SK-N-SH (cell line): ENCODE data around the gene LMOD2. TPM values are rescaled to one million over a fixed set of nuclear protein-coding genes. Genes with fewer than 3 reads are reported as not detected.
A peak's percentile ranks its signal among the peaks of the same experiment; 100 is the strongest.

Source experiments
- CTCF ChIA-PET: fragments of 300-600, 350-600 bp; formaldehyde crosslinking; extraction: SDS; loops from one replicate; lab custom pipeline; 2021; lab: Yijun Ruan, JAX
- POLR2A ChIA-PET: fragments of 350-600 bp; sonication (Branson Sonifier 250); formaldehyde crosslinking; extraction: SDS; loops from one replicate; lab custom pipeline; 2020; ENCODE audit warnings: antibody characterized with exemption, inconsistent platforms; lab: Yijun Ruan, JAX
- DNase-seq: peaks from one replicate; pipeline ENCODE4 v3.0.0; 2012
- H2AFZ ChIP-seq: fragments of 200-600 bp; sonication (generic); 2 replicates; pipeline ENCODE4 v1.8.1; 2016; ENCODE audit warnings: antibody characterized with exemption, mild to moderate bottlenecking, low read depth
- H3F3A ChIP-seq: fragments of 200-600 bp; sonication (generic); replicated peaks from 2 replicates; pipeline ENCODE3; 2016; ENCODE audit warnings: antibody characterized with exemption, mild to moderate bottlenecking; ENCODE audit not compliant: insufficient read depth
- H3K27ac ChIP-seq, 2 experiments: fragments of 200-500 bp in 1 of 2; fragments of 200-600 bp in 1 of 2; sonication (Bioruptor generic) in 1 of 2; sonication (generic), shearing (Covaris generic) in 1 of 2; 2 replicates each; pipeline versions ENCODE4 v1.5.1 to v1.6.1; 2014 to 2016; ENCODE audit warnings: low read depth in 2 of 2, inconsistent platforms in 1 of 2, low read length in 1 of 2, mild to moderate bottlenecking in 1 of 2, mixed read lengths in 1 of 2
- H3K27me3 ChIP-seq: fragments of 200-600 bp; sonication (generic), shearing (Covaris generic); 2 replicates; pipeline ENCODE4 v1.6.1; 2016; ENCODE audit warnings: mixed run types; ENCODE audit not compliant: insufficient read depth
- H3K36me3 ChIP-seq, 2 experiments: fragments of 200-500 bp in 1 of 2; fragments of 200-600 bp in 1 of 2; sonication (Bioruptor generic) in 1 of 2; sonication (generic) in 1 of 2; replicated peaks in 1 of 2; 2 replicates each; pipeline versions ENCODE3 to v1.5.1; 2014 to 2016; ENCODE audit warnings: low read length in 1 of 2, mild to moderate bottlenecking in 1 of 2; ENCODE audit not compliant: insufficient read depth in 2 of 2, control insufficient read depth in 1 of 2
- H3K4me1 ChIP-seq, 2 experiments: fragments of 200-500 bp in 1 of 2; fragments of 200-600 bp in 1 of 2; sonication (Bioruptor generic) in 1 of 2; sonication (generic), shearing (Covaris generic) in 1 of 2; 2 replicates each; pipeline versions ENCODE4 v1.5.1 to v1.6.1; 2014 to 2016; ENCODE audit warnings: low read depth in 1 of 2, low read length in 1 of 2, mixed run types in 1 of 2; ENCODE audit not compliant: insufficient read depth in 2 of 2, control insufficient read depth in 1 of 2
- H3K4me2 ChIP-seq: fragments of 200-600 bp; sonication (generic), shearing (Covaris generic); 2 replicates; pipeline ENCODE4 v1.6.1; 2017; ENCODE audit warnings: mixed run types
- H3K4me3 ChIP-seq, 2 experiments: fragments of 200-500 bp in 1 of 2; fragments of 200-600 bp in 1 of 2; sonication (Bioruptor generic) in 1 of 2; sonication (generic), shearing (Covaris generic) in 1 of 2; 2 replicates each; pipeline versions ENCODE4 v1.5.1 to v1.8.1; 2014 to 2016; ENCODE audit warnings: low read depth in 2 of 2, inconsistent platforms in 1 of 2, low read length in 1 of 2, mild to moderate bottlenecking in 1 of 2, mixed read lengths in 1 of 2, moderate library complexity in 1 of 2
- H3K79me2 ChIP-seq: fragments of 200-600 bp; sonication (generic); 2 replicates; pipeline ENCODE4 v1.8.1; 2017; ENCODE audit warnings: mild to moderate bottlenecking; ENCODE audit not compliant: insufficient read depth
- H3K9ac ChIP-seq: fragments of 200-600 bp; sonication (generic); 2 replicates; pipeline ENCODE4 v1.6.1; 2017; ENCODE audit warnings: mixed run types
- H3K9me2 ChIP-seq: fragments of 200-600 bp; sonication (generic); 2 replicates; pipeline ENCODE4 v1.6.1; 2017; ENCODE audit warnings: mixed run types
- H3K9me3 ChIP-seq: fragments of 200-600 bp; sonication (generic); 2 replicates; pipeline ENCODE4 v1.6.1; 2017; ENCODE audit warnings: mixed run types, mild to moderate bottlenecking, moderate library complexity
- H4K20me1 ChIP-seq: fragments of 200-600 bp; sonication (generic); 2 replicates; pipeline ENCODE4 v1.6.1; 2017; ENCODE audit warnings: mild to moderate bottlenecking, mixed run types; ENCODE audit not compliant: insufficient read depth
- CHD2 ChIP-seq: fragments of 150-350 bp; IDR thresholded peaks from 2 replicates; pipeline ENCODE4 v1.6.1; 2018; ENCODE audit warnings: low read length; ENCODE audit not compliant: partially characterized antibody
- ELF1 ChIP-seq: IDR thresholded peaks from 2 replicates; pipeline ENCODE4 v1.4.0; 2012
- FOSL2 ChIP-seq: IDR thresholded peaks from 2 replicates; pipeline ENCODE4 v1.4.0; 2012; ENCODE audit warnings: low read depth, mild to moderate bottlenecking, moderate library complexity, borderline replicate concordance
- GABPA ChIP-seq: IDR thresholded peaks from 2 replicates; pipeline ENCODE4 v1.4.0; 2012; ENCODE audit warnings: low read depth, mild to moderate bottlenecking
- GATA2 ChIP-seq: sonication (generic); formaldehyde crosslinking; IDR thresholded peaks from 2 replicates; pipeline ENCODE4 v1.5.0; 2020; ENCODE audit warnings: mild to moderate bottlenecking, missing genetic modification reagents
- MXI1 ChIP-seq: IDR thresholded peaks from 2 replicates; pipeline ENCODE4 v1.6.1; 2012; ENCODE audit warnings: mild to moderate bottlenecking, low read depth, low read length, improper control_type of control experiment
- NRF1 ChIP-seq: IDR thresholded peaks from 2 replicates; pipeline ENCODE4 v1.6.1; 2012; ENCODE audit warnings: low read depth, mild to moderate bottlenecking, low read length
- RAD21 ChIP-seq: IDR thresholded peaks from 2 replicates; pipeline ENCODE4 v1.6.1; 2012; ENCODE audit warnings: mild to moderate bottlenecking, low read length
- RFX5 ChIP-seq: IDR thresholded peaks from 2 replicates; pipeline ENCODE4 v1.6.1; 2012; ENCODE audit warnings: mild to moderate bottlenecking, improper control_type of control experiment, low read length
- RXRA ChIP-seq: IDR thresholded peaks from 2 replicates; pipeline ENCODE4 v1.4.0; 2012; ENCODE audit warnings: low read depth, mild to moderate bottlenecking, borderline replicate concordance
- TAF1 ChIP-seq: IDR thresholded peaks from 2 replicates; pipeline ENCODE4 v1.6.1; 2012; ENCODE audit warnings: low read depth, mild to moderate bottlenecking, low read length, moderate library complexity, borderline replicate concordance
- TCF12 ChIP-seq: IDR thresholded peaks from 2 replicates; pipeline ENCODE4 v1.4.0; 2012
- TEAD4 ChIP-seq: IDR thresholded peaks from 2 replicates; pipeline ENCODE4 v1.4.0; 2012; ENCODE audit warnings: mild to moderate bottlenecking, borderline replicate concordance; ENCODE audit not compliant: insufficient read depth
- WGBS: methylation state at CpG from one replicate; pipeline ENCODE4 v1.1.6; 2017; ENCODE audit warnings: low lambda C conversion rate; 5-methylcytosine and 5-hydroxymethylcytosine counted together
- polyA plus RNA-seq, 3 experiments: library from polyadenylated mRNA; depleted of rRNA; stranded (reverse); fragments of >200 nt; gene quantifications; 2 replicates each; pipeline ENCODE4 v1.2.3, GENCODE V29; 2012
- TF ChIP-seq, protein P1 (sequence below): fragments of 200-600 bp; sonication (generic); IDR thresholded peaks from 2 replicates; pipeline ENCODE4 v1.6.1; 2017; ENCODE audit warnings: antibody characterized with exemption, mild to moderate bottlenecking, moderate library complexity
- TF ChIP-seq, protein P2 (sequence below): IDR thresholded peaks from 2 replicates; pipeline ENCODE4; 2012
- TF ChIP-seq, protein P3 (sequence below): IDR thresholded peaks from 2 replicates; pipeline ENCODE4 v1.6.1; 2012; ENCODE audit warnings: mild to moderate bottlenecking, low read depth, low read length, moderate library complexity

The LMOD2 gene
- polyA plus RNA-seq, 1 of the 3 experiments (the other 2 are of a cell fraction) = not detected

DNA sequence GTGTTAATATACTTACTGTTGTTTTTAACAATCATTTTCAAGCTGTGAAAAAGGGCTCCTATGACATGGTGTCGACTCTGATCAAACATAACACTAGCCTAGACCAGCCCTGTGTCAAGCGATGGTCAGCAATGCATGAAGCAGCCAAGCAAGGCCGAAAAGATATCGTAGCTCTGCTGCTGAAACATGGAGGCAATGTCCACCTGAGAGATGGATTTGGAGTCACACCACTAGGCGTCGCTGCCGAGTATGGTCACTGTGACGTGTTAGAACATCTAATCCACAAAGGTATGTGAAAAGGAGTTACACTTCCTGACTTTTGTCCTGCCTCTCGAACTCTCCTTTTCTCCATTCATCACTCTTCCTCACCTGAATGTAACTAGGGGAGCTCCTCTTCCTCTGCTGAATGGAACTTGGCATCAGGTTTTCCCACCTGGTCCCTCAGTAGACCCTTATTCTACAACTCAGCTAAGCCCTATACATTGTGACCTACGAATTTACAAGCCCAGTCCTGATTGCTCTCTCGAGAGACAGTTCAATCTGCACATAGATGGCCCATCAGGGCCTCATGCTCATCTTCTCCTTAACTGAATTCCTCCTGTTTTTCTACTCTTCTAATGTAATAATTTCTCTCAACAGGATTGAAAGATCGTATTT is 31.0 kb upstream of the LMOD2 start:
- ChIA-PET CTCF (interaction anchor here (0.9 to 3.3 kb wide), 5 partner anchors 9 to 248 kb away, joined by 3 to 20 read pairs (median 7); no protein-coding TSS in a partner anchor), POLR2A (no interaction called here)
- H3K9ac ChIP-seq = no peak overlapping the region
- 69% methylated on average over 12 of the region's 12 CpGs for WGBS
- peaks cover 0 to 11% of the 10 kb centered on the region in 2 experiments; a peak in 2 of 4 replicates for H3K4me1 ChIP-seq
- H3K79me2 ChIP-seq = no peaks in the 10 kb centered on the region
- H3K27ac ChIP-seq = no peak overlapping the region
- no peaks in the 10 kb centered on the region for H3K36me3 ChIP-seq
- H4K20me1 ChIP-seq = no peaks in the 10 kb centered on the region
- no peaks in the 10 kb centered on the region for H3F3A ChIP-seq
- DNase-seq = peak; percentile 35
- 0 out of 4 replicates have a peak overlapping the region, but pooled peaks of 1 of the 2 experiments have one; percentile 25 for H3K4me3 ChIP-seq
- H3K27me3 ChIP-seq = no peaks in the 10 kb centered on the region
- no peak overlapping the region for H3K4me2 ChIP-seq
- no peak for TF ChIP-seq GATA2 (CRISPR knock-in tag)
- no peak for TF ChIP-seq RXRA
- peak; percentile 17; the same call in 1 of the 2 replicates for TF ChIP-seq RAD21
- TF ChIP-seq, protein P1, sequence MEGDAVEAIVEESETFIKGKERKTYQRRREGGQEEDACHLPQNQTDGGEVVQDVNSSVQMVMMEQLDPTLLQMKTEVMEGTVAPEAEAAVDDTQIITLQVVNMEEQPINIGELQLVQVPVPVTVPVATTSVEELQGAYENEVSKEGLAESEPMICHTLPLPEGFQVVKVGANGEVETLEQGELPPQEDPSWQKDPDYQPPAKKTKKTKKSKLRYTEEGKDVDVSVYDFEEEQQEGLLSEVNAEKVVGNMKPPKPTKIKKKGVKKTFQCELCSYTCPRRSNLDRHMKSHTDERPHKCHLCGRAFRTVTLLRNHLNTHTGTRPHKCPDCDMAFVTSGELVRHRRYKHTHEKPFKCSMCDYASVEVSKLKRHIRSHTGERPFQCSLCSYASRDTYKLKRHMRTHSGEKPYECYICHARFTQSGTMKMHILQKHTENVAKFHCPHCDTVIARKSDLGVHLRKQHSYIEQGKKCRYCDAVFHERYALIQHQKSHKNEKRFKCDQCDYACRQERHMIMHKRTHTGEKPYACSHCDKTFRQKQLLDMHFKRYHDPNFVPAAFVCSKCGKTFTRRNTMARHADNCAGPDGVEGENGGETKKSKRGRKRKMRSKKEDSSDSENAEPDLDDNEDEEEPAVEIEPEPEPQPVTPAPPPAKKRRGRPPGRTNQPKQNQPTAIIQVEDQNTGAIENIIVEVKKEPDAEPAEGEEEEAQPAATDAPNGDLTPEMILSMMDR = peak; percentile 56
- no peaks in the 10 kb centered on the region for H3K9me2 ChIP-seq
- H3K9me3 ChIP-seq = no peaks in the 10 kb centered on the region
- H2AFZ ChIP-seq = no peak overlapping the region

DNA sequence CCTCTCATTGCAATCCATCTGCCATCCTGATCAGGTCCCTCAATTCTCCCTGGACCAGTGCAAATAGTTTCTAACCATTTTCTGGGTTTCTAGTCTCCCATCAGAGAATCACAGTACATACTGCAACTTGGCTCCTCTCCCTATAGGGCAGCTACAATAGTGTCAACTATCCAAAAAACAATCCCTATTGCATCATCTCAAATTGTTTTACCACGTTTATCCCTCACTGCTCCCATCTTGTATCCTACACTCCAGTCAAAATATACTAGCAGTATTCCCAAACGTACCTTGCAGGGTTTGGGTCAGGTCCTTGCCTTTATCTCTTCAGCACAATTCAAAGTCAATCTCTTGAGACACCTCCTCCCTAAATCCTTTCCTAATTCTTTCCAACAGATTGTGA is 30.4 kb upstream of the LMOD2 start:
- POLR2A ChIA-PET = no interaction called here
- H3K27me3 ChIP-seq = no peaks in the 10 kb centered on the region
- CTCF ChIA-PET = interaction anchor here (1.2 to 3.3 kb wide), 4 partner anchors 10 to 240 kb away, joined by 3 to 20 read pairs (median 6); no protein-coding TSS in a partner anchor
- no peaks in the 10 kb centered on the region for H3K9me2 ChIP-seq
- 47% methylated on average over 2 of the region's 2 CpGs for WGBS
- no peaks in the 10 kb centered on the region for H3F3A ChIP-seq
- H3K4me2 ChIP-seq = no peak overlapping the region
- H3K4me3 ChIP-seq = no peak overlapping the region
- H4K20me1 ChIP-seq = no peaks in the 10 kb centered on the region
- peaks cover 0 to 8% of the 10 kb centered on the region in 2 experiments; a peak in 2 of 4 replicates for H3K4me1 ChIP-seq
- no peaks in the 10 kb centered on the region for H3K9me3 ChIP-seq
- no peak for DNase-seq
- TF ChIP-seq CHD2 = no peak
- TF ChIP-seq RFX5 = no peak
- TF ChIP-seq GATA2 (CRISPR knock-in tag) = no peak
- TF ChIP-seq TCF12 = no peak
- TF ChIP-seq, protein P1 = no peak
- no peak for TF ChIP-seq ELF1
- TF ChIP-seq, protein P2, sequence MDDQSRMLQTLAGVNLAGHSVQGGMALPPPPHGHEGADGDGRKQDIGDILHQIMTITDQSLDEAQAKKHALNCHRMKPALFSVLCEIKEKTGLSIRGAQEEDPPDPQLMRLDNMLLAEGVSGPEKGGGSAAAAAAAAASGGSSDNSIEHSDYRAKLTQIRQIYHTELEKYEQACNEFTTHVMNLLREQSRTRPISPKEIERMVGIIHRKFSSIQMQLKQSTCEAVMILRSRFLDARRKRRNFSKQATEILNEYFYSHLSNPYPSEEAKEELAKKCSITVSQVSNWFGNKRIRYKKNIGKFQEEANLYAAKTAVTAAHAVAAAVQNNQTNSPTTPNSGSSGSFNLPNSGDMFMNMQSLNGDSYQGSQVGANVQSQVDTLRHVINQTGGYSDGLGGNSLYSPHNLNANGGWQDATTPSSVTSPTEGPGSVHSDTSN = no peak
- TF ChIP-seq GABPA = no peak
- TF ChIP-seq, protein P3, sequence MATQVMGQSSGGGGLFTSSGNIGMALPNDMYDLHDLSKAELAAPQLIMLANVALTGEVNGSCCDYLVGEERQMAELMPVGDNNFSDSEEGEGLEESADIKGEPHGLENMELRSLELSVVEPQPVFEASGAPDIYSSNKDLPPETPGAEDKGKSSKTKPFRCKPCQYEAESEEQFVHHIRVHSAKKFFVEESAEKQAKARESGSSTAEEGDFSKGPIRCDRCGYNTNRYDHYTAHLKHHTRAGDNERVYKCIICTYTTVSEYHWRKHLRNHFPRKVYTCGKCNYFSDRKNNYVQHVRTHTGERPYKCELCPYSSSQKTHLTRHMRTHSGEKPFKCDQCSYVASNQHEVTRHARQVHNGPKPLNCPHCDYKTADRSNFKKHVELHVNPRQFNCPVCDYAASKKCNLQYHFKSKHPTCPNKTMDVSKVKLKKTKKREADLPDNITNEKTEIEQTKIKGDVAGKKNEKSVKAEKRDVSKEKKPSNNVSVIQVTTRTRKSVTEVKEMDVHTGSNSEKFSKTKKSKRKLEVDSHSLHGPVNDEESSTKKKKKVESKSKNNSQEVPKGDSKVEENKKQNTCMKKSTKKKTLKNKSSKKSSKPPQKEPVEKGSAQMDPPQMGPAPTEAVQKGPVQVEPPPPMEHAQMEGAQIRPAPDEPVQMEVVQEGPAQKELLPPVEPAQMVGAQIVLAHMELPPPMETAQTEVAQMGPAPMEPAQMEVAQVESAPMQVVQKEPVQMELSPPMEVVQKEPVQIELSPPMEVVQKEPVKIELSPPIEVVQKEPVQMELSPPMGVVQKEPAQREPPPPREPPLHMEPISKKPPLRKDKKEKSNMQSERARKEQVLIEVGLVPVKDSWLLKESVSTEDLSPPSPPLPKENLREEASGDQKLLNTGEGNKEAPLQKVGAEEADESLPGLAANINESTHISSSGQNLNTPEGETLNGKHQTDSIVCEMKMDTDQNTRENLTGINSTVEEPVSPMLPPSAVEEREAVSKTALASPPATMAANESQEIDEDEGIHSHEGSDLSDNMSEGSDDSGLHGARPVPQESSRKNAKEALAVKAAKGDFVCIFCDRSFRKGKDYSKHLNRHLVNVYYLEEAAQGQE = no peak
- TF ChIP-seq TAF1 = no peak
- TF ChIP-seq TEAD4 = no peak
- TF ChIP-seq FOSL2 = no peak
- TF ChIP-seq MXI1 = no peak
- TF ChIP-seq NRF1 = no peak
- TF ChIP-seq, all 33 proteins: peak for 0
- Histone ChIP-seq H2AFZ (no peak overlapping the region), H3K79me2 (no peaks in the 10 kb centered on the region), H3K27ac (no peak overlapping the region), H3K36me3 (no peaks in the 10 kb centered on the region), H3K9ac (no peak overlapping the region)
